GM19463 (cell line): Measurements from ENCODE around the gene TSPAN17.

Experiments
- ATAC-seq: cut with Tn5 transposase; IDR thresholded peaks from one replicate; pipeline ENCODE4 v1.9.1; 2021; ENCODE audit warnings: mild to moderate bottlenecking, moderate library complexity; ENCODE audit not compliant: unreplicated experiment

The TSPAN17 gene

GRCh38 chr5:176620333-176620981 is 26.8 kb upstream of the TSPAN17 start:
- ATAC-seq, result no peak

GRCh38 chr5:176621661-176622079 is 25.6 kb upstream of the TSPAN17 start:
- no peak for ATAC-seq

GRCh38 chr5:176624142-176624541 is 23.1 kb upstream of the TSPAN17 start:
- no peak for ATAC-seq

- ATAC-seq, result no peak
Observed at GRCh38 chr5:176624938-176625337, 22.3 kb upstream of the TSPAN17 start.

- ATAC-seq, result no peak
Observed at GRCh38 chr5:176625512-176625911, 21.8 kb upstream of the TSPAN17 start.

GRCh38 chr5:176625966-176626875 is 21.1 kb upstream of the TSPAN17 start:
- no peak for ATAC-seq

- ATAC-seq, result no peak
Observed at GRCh38 chr5:176626876-176627236, 20.4 kb upstream of the TSPAN17 start.

GRCh38 chr5:176627582-176627981 is 19.7 kb upstream of the TSPAN17 start:
- ATAC-seq, result no peak

GRCh38 chr5:176628406-176629228 is 18.7 kb upstream of the TSPAN17 start:
- ATAC-seq, result no peak

- no peak for ATAC-seq
Observed at GRCh38 chr5:176629317-176629852, 17.9 kb upstream of the TSPAN17 start.

GRCh38 chr5:176629853-176630680 is 17.2 kb upstream of the TSPAN17 start, which contains the start of the genes EIF4E1B and SNCB:
Gene EIF4E1B (plus strand): TSS chr5:176630675. CDS start chr5:176642788, 12,113 bp downstream.
Gene SNCB (minus strand): TSS chr5:176630534. CDS start chr5:176629654, 880 bp downstream.
- ATAC-seq, result peak; percentile 48

- no peak for ATAC-seq
Observed at GRCh38 chr5:176630681-176631222, 16.5 kb upstream of the TSPAN17 start.

GRCh38 chr5:176631383-176632200 is 15.7 kb upstream of the TSPAN17 start:
- ATAC-seq, result no peak

GRCh38 chr5:176632745-176633144 is 14.5 kb upstream of the TSPAN17 start:
- ATAC-seq, result no peak

GRCh38 chr5:176633598-176633997 is 13.7 kb upstream of the TSPAN17 start:
- no peak for ATAC-seq

GRCh38 chr5:176636426-176636825 is 10.9 kb upstream of the TSPAN17 start:
- ATAC-seq, result no peak

GRCh38 chr5:176637556-176637955 is 9.7 kb upstream of the TSPAN17 start:
- ATAC-seq, result no peak

- ATAC-seq, result no peak
Observed at GRCh38 chr5:176638437-176638836, 8.8 kb upstream of the TSPAN17 start.

- ATAC-seq, result no peak
Observed at GRCh38 chr5:176639208-176639607, 8.1 kb upstream of the TSPAN17 start.
